Vagina (tissue), 2 donors: ENCODE measurements around the gene DEGS2.

Source experiments
- CTCF ChIP-seq, 3 experiments: fragments of 450-650 bp in 2 of 3; fragments of 200-600 bp in 1 of 3; sonication (generic) in 1 of 3; IDR thresholded peaks; one replicate each; pipeline ENCODE4 v1.5.1; 2017 to 2019; ENCODE audit warnings: antibody characterized with exemption in 3 of 3, mild to moderate bottlenecking in 2 of 3, moderate library complexity in 2 of 3
- POLR2A ChIP-seq, 2 donors: fragments of 450-650 bp; IDR thresholded peaks; one replicate each; pipeline ENCODE4 v1.6.1; 2017; ENCODE audit warnings: antibody characterized with exemption in 2 of 2, mild to moderate bottlenecking in 2 of 2, moderate library complexity in 2 of 2

- TF ChIP-seq CTCF (IDR thresholded peaks at IDR 0.05), result no peak
- TF ChIP-seq POLR2A (IDR thresholded peaks at IDR 0.05), result no peak
Measured at GRCh38 chr14:100104006-100104352, 55.5 kb downstream of the DEGS2 start.
